Fibroblast of the conjunctiva (primary cell): ENCODE measurements around the gene CLCN7.

Experiments used
- DNase-seq: peaks from one replicate; pipeline ENCODE4 v3.0.0-alpha.2; 2010; ENCODE audit warnings: low read depth

Gene CLCN7

DNA sequence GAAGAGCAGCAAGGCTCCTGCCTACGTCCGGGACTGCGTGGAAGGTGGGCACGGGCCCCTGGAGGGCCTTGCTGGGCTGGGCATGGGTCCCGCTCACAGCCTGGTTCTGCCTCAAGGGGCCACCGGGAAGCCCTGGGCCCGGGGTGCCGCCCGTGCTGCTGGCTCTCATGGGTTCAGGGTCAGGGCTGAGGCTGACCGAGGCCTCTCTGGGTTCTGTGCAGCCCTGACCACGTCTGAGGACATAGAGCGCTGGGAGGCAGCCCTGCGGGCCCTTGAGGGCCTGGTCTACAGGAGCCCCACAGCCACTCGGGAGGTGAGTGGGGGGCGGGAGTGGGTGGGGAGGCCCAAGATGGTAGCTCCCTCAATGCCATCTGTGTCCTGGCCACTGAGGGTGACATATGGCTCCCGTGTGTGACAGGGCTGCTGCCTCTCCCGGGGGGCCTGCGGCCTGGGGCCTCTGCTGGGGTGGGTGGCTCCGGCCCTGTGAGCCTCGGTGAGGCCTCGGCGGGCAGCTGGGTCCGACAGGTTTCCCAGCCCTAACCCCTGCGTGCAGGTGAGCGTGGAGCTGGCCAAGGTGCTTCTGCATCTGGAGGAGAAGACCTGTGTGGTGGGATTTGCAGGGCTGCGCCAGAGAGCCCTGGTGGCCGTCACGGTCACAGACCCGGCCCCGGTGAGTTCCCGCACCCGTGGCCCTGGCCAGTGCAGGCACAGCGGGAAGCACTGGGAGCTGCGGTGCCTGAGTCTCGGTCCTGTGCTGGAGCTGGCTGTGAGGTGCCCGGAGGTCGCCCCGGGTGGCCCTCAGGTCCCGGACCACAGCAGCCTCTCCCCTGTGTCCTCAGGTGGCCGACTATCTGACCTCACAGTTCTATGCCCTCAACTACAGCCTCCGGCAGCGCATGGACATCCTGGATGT is 27.5 kb upstream of the CLCN7 start:
- no peak for DNase-seq

DNA sequence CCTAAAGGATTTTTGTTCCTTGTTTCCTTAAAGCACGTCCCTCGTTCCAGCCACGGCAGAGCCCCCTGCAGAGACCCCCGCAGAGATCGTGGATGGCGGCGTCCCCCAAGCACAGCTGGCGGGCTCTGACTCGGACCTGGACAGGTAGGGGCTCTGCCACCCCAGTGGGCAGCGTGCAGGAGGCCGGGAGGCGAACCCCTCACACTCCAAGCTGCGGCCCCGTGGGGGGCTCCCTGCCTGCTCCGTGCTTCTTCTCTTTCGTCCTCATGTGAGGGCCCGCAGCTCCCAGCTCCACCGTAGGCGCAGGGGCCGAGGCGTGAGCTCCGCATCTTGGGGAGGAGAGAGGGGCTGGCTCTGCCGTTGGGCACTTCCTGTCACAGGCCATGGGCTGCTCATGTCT is 26.8 kb upstream of the CLCN7 start:
- DNase-seq = no peak

DNA sequence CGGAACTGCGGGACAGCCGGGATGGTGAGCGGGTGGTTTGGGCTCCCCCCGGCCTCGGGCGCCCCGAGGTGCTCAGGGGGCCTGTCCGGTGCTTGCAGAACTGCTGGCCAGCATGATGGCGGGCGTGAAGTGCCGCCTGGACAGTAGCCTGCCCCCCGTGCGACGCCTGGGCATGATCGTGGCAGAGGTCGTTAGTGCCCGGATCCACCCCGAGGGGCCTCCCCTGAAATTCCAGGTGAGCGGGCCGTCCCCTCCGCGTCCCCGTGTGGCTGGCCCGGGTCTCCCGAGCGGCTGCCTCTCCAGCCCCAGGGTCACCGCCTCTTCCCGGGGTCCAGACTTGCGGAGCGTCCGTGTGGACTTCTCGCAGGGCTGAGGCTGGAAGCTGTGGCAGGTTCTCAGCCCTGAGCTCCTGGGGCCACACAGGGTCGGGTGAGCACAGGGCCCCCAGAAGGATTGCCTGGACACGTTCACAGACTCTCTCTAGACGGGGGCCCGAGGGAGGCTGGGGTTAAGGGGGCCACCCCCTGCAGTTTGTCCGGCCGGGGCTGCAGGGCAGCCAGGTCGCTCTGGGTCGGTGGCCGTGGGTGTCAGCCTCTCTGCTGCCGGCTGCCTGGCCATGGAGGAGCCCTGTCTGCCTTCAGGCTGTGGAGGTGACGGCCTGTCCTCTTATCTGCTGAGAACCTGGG is 25.8 kb upstream of the CLCN7 start:
- DNase-seq = no peak

DNA sequence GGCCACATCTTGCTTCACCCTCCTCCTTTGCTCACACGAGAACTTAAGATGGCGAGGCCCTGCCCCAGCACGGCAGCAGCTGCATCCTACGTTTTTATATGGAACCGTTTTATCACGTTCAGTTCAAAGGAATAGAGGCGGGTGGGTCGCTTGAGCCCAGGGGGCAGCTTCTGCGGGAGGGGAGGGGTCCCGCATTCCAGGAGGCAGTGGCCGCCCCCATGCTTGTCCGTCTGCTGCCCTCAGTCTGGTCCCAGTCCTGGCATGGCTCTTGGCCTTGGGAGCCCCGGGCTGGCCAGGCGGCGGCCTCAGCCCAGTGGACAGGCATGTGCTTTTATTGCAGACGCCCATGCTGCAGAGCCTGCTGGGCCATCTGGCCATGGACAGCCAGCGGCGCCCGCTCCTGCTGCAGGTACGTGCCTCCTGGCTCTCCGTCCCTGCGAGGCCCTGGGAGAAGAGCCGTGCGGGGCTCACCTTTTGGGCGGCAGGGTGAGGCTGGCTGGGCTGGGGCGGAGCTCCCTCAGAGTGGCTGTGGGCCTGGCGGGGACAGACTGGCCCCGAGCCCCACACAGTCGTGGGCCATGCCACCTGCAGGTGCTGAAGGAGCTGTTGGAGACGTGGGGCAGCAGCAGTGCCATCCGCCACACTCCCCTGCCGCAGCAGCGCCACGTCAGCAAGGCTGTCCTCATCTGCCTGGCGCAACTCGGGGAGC is 25.1 kb upstream of the CLCN7 start:
- no peak for DNase-seq

DNA sequence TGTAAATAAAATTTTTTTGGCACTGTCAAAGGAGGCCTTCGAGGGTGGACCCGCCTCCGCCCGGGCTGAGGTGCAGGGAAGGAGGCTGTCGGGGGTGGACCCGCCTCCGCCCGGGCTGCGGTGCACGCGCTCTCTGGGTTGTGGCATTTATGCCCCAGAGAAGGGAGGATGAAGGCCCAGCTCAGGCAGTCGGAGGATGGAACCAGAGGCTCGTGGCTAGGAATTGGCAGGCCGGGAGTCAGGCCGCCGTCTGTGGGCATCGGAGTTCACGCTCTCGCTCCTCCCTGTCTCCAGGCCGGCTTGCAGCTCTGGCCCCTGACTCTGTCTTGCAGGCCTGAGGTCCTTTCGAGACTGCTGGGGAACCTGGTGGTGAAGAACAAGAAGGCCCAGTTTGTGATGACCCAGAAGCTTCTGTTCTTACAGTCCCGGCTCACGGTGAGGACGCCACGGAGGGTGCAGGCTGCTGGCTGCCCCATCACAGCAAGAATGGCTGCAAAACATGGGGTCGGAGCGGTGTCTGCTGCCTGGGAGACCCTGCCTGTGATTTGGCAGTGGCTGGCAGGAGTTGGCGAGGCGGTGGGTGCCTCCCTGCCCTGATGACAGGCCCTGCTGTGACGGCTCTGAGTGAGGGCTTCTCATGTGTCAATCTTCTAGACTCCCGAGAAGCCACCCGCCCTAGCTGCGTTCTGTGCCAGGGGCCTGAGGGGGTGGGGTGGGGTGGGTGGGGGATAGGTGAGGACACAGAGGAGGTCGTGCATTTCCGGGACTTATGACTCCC is 24.3 kb upstream of the CLCN7 start:
- DNase-seq = no peak

DNA sequence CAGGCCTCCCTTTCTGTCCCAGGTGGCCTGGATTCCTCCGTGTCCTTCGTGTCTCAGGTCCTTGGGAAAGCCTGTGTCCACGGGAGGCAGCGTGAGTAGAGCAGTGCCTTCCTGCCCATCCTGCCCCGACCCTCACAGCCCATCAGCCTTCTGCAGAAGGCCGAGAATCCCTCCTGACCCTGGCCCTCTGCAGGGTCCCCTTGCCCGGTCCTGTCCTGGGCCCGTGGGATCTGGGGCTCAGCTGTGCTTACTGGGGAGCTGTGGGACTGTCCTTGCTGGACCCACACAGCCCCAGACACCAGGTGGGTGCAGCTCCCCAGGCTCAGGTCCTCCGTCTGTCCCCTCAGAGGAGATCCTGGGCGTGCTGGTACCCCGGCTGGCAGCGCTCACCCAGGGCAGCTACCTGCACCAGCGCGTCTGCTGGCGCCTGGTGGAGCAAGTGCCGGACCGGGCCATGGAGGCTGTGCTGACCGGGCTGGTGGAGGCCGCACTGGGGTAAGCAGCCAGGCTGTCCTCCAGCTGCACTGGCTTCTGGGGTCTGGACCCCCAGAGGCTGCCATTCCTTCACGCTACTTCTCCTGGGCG is 22.3 kb upstream of the CLCN7 start:
- no peak for DNase-seq

DNA sequence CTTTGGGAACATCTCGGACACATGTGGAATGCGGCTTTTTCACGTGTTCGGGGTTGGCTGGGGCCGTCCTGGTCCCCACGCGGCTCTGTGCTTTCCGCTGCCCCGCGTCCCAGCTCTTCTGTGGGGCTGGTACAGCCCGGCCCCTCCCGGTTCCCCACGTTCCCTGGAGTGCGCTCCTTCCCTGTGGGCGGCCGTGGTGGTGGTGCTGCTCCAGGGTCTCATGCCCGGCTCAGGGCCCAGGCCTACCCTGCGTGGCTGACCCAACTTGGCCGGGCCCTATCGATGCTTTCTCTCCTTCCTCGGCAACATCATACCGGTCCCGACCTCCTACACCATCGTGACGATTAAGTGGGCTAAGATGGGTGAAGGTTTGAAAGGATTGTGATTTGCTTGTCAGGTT is 21.6 kb upstream of the CLCN7 start:
- DNase-seq = no peak

DNA sequence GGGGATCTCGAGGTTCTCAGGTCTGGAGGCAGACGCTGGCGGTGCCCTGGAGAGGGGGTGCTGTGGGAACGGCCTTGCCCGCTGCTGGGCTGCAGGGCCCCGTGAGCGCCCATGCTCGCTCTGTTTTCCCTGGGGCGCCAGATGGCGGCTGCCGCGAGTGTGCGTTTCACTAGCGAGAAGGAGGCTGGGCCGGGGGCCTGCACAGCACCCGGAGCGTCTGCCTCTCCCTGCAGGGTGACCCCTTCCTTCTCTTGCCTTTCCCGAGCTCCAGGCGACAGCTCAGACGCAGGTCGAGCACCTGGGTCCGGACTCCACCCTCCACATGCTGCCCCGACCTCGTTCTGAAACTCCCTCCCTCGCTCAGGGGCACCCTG is 21.0 kb upstream of the CLCN7 start:
- no peak for DNase-seq

DNA sequence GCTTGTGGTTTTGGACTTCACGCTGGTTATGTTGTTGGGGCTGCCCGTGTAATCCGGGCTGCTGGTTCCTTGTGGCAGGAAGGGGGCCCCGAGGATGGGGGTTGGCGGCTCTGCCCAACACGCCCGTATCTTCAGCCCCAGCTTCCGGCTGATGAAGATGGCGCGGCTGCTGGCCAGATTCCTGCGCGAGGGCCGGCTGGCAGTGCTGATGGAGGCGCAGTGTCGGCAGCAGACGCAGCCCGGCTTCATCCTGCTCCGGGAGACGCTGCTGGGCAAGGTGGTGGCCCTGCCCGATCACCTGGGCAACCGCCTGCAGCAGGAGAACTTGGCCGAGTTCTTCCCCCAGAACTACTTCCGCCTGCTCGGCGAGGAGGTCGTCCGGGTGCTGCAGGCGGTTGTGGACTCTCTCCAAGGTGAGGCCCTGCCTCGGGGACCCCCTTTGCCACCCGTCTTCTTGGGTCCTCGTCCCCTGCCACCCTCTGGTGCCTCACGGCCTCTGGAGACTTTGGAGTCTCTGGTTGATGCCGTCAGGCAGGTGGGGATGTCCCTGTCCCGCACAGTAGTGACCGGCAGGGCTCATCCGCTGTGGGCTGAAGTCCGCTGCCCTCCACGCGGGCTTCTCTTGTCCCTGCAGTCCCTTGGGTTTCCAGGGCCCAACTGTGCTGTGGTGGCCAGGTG is 20.5 kb upstream of the CLCN7 start:
- no peak for DNase-seq

DNA sequence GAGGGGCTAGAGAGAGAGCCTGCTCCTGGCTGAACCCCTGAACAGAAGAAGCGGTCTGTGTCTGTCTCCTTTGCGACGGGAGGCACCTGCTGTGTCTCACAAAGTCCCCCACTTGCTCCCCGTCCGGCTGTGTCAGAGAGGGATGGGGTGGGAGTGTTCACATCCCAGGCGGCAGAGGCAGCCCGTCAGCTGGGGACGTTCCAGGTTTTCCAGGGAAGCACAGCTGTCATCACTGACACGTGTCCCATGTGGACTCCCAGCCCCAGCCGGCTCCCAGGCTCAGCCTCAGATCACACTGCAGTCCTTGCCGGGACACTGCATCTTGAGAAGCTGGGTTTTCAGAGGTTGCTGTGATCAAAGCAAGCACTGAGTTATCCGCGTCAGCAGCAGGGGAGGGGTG is 19.9 kb upstream of the CLCN7 start:
- DNase-seq = no peak

DNA sequence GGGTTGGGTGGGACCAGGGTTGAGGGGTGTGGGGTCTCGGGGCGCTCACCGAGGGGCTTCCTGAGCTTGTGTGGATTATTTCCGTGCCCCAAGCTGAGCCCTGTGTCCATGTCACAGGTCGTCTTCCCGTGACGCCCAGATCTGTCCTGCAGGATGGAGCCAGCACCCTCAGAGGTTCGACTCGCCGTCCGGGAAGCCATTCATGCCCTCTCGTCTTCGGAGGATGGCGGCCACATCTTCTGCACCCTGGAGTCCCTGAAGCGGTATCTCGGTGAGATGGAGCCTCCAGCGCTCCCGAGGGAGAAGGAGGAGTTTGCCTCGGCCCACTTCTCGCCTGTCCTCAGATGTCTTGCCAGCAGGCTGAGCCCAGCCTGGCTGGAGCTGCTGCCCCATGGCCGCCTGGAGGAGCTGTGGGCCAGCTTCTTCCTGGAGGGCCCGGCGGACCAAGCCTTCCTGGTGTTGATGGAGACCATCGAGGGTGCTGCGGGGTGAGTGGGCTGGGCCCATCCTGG is 19.4 kb upstream of the CLCN7 start:
- DNase-seq = peak; percentile 67

DNA sequence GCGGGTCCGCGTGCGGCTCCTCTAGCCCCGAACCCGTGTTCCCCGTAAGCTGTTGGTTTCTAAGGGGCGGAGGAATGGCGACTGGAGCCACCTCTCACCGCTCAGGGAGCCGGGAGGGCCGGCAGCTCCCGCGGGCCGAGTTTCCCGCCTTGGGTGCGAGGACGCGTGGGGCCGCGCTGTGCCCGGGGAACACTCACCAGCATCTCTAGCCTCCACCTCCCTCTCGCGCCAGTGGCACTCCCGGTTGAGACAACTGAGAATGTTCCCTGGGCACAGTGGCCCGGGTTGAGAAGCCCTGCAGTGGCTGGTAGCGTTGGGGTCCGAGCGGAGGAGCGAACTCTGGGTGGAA is 18.9 kb upstream of the CLCN7 start:
- DNase-seq = no peak

DNA sequence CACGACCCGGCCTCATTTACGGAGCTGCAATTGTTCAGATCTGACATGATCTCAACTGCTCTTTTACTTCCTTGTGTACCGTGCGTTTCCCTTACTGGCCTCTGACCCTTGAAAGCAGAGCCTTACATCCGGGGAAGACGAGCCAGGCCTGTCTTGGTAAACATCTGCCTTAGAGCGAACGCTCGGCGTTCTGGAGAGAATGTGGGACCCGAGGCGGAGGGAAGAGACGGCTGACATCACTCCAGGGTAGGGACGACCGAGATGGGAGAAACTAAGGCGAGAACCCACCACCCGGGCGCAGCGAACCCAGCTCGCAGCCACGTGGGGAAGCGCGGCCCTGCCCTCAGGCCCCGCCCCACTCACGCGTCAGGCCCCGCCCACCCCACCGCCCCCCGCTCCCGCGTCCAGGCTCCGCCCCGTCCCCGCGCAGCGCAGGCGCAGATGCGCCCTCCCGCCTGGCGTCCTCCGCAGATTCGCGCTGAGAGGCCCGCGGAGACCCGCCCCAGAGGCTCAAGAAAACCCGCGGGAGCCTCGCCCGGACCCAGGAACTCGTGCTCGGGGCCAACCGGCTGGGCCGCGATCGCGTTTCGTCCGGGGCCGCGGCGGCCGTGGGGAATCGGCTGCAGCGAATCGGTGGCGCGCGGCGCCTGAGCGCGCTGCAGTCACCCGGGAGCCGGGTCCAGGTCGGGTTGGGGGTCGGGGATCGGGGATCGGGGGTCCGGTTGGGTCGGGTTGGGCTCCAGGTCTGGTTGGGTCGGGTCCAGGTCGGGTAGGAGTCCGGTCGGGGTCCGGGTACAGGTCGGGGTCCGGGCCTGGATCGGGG is 18.3 kb upstream of the CLCN7 start, which contains the start of gene TELO2:
Gene TELO2 (plus strand): TSS at position 438 of the 823 bp plus-strand sequence. CDS start 922 bp downstream, outside the sequence.
- DNase-seq = peak; percentile 38

DNA sequence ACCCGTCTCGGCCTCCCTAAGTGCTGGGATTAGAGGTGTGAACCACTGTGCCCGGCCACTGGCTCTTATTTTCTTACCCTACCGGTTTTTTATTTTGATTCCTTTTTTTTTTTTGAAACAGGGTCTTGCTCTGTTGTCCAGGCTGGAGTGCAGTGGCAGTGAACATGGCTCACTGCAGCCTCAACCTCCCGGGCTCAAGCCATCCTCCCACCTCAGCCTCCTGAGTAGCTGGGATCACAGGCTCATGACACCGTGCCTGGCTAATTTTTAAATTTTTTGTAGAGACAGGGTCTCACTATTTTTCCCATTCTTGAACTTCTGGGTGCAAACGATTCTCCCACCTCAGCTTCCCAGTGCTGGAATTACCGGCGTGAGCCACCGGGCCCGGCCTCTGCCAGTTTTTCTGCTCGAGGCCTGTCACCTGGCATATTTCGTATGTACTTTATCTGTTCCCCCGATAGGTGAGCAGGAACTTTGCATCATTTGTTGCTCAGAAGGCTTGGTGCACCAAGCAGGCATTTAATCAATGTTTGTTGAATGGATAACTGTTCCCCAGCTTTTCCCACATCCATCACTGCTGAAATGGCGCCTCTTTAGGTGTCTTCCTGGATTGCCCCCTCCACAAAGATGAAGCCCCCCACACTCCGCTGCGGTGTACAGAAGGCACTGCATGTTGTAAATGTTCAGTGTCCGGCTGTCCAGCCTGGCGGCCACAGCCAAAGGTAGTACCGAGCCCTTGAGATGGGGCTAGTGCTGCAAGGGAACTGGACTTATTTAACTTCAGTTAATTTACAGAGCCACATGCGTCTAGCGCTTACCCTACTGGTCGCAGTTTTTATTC is 17.5 kb upstream of the CLCN7 start:
- DNase-seq = no peak

DNA sequence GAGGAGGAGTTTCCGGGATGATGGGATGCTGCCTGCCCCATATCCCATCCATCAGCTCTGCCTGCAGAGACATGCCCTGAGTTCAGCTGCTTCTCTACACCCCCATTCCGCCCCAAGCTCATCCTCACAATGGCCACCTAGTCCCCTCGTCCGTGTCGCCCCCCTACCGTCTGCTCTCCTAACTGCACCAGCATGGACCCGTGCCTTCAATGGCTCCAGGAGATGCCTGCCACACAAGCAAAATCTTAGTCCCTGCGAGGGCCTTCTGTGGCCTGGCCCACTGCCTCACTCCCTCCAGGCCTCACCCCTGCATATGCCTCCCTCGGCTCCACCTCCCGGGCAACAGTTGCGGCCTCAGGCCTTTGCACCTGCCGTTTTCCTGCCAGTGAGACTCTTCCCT is 16.5 kb upstream of the CLCN7 start:
- DNase-seq = no peak

DNA sequence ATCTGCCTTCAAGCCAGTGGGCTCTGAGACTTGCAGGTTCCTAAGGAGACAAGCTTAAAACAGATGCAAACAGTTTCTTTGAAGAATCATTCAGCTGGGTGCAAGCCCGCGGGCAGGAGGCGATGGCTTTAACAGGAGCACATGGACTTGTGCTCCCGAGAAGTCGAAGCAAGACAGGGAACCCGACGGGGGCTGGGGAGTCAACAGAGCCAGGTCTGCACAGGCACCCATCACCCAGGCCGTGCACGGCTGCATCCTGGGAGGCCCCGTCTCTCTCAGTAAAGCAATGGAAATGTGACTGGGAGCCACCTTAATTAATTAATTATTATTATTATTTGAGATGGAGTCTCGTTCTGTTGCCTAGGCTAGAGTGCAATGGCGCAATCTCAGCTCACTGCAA is 14.2 kb upstream of the CLCN7 start:
- DNase-seq = no peak

DNA sequence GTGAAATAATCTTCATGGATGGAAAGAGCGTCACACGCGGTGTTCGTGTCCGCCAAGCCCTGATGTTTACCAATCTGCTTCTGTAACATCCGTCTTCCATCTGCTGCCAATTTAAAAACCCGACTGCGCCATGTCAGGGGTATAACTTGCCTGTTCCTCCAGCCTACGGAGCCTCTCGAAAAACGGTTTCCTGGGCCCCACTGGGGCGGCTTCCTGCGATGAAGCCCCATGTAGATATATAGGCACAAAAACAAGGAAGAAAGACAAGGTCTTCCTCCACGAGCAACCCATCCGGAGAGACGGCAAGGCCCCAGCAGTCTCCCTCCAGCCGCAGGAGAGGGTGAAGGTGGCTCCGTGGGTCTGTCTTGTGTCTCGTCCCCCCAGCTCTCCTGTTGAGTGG is 13.8 kb upstream of the CLCN7 start, which contains the start of gene PTX4:
Gene PTX4 (minus strand): TSS at position 326 of the 400 bp plus-strand sequence. CDS start 35 bp downstream, at position 291.
- no peak for DNase-seq

DNA sequence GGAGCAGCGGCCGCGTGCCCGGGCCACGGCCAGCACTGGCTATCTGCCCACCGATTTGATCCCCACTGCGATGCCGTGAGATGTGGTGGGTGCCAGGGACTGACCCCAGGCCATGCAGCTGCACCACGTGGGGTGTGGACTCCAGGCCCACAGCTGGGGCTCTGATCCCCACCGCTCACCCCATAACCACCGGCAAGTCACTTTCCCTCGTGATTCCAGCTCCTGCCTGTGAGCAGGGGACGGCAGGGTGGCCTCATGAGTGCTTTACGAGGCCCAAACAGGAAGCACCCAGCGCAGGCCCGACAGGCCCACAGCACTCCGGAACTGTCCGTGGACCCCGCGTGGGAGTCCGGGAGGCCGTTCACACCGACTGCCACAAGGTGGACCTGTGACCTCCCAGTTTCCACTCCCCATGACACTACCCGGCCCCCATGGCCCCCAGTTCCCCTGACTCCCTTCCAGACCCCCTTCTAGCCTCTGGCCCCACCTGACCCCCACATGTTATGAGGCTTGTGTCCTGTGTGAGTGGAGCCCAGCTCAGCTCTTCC is 13.3 kb upstream of the CLCN7 start:
- no peak for DNase-seq
